Astrocyte of the spinal cord (primary cell): Measurements from ENCODE around the gene GRIK2.

Experiments used
- DNase-seq: peaks from one replicate; pipeline ENCODE4 v3.0.0; 2011; ENCODE audit warnings: low read depth, low spot score
- H3K4me3 ChIP-seq: 2 replicates; pipeline ENCODE4 v1.5.1; 2011; ENCODE audit warnings: low read depth, mild to moderate bottlenecking, low read length, moderate library complexity
- in situ Hi-C: cut with HindIII; loops from 2 replicates; pipeline ENCODE4 v1.10.0; 2017; ENCODE audit warnings: low sequenced_read_pairs
- TF ChIP-seq, protein P1 (sequence below): IDR thresholded peaks from 2 replicates; pipeline ENCODE4 v1.5.1; 2012; ENCODE audit warnings: low read depth, mild to moderate bottlenecking, low read length, inconsistent platforms

Gene GRIK2

DNA sequence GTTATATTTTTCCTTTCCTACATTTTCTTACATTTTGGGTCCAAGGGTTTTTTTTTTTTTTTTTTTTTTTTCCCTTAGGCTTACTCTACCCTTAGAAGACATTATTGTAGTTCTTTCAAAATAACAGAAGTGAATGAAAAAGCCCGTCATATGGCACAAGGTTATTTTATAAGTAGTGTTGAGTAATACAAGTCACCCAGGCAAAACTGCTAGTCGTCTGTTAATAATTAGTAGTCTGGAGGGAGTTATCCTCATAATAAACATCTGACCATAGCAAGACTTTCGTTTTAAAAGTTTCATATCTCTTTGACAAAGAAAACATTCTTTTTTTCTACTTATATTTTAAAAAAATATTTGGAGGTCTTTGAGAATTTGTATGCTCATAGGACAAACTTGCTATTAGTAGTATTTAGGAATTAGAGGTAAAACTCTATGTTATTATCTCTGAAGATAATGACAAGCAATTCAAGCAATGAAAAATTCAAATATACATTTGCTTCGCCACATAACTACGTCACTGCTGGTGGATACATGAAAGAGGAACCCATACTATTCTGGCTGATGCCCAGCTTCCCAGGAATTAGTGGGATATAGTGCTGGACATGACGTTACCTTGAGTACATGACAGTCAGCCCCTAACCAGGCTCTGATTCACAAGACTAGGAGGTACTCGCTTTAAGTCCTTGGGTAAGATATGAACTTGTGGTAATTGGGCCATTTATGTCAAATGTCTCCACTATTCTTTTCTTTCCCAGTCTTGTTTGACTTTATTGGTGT is 532.8 kb downstream of the GRIK2 start:
- DNase-seq, result no peak
- in situ Hi-C loops, result no loop called here
- no peak overlapping the region for H3K4me3 ChIP-seq
- TF ChIP-seq, protein P1, sequence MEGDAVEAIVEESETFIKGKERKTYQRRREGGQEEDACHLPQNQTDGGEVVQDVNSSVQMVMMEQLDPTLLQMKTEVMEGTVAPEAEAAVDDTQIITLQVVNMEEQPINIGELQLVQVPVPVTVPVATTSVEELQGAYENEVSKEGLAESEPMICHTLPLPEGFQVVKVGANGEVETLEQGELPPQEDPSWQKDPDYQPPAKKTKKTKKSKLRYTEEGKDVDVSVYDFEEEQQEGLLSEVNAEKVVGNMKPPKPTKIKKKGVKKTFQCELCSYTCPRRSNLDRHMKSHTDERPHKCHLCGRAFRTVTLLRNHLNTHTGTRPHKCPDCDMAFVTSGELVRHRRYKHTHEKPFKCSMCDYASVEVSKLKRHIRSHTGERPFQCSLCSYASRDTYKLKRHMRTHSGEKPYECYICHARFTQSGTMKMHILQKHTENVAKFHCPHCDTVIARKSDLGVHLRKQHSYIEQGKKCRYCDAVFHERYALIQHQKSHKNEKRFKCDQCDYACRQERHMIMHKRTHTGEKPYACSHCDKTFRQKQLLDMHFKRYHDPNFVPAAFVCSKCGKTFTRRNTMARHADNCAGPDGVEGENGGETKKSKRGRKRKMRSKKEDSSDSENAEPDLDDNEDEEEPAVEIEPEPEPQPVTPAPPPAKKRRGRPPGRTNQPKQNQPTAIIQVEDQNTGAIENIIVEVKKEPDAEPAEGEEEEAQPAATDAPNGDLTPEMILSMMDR, result no peak

DNA sequence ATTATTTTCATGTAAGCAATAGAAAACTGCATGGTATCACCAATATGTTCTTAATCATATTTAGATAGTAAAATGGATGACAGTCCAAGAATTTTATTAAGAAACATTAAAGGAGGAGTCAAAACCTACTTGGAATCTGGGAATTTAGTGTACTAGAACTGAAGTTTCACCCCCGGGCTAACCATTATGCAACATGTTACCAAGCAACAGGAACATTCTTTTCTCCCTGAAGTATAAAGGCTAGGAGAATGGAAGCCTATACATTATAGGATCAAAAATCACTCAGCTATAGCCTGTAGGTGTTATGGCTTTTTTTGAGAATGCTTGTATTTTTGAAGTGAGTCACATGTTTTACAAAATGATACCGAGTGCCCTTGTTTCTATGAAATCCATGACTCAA is 538.3 kb downstream of the GRIK2 start:
- DNase-seq, result no peak
- in situ Hi-C loops, result no loop called here
- TF ChIP-seq, protein P1, result no peak

DNA sequence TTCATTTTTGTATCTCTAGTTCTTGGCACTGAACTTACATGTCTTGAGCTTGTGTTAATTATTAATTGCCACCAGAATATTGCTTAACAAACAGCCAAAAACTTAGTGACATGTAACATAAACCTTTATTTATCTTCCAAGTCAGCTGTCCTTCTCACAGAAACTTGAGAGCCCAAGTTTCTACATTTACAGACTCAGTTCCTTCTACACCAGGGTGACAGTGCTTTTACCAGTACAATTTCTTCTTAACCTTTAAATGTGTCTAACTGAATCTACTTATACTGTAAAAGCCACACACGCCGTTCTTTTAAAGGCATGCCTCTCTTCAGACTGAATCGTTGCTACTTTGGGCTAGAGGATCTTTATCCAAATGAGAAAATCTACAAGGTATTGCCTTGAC is 539.2 kb downstream of the GRIK2 start:
- in situ Hi-C loops, result no loop called here
- H3K4me3 ChIP-seq, result no peak overlapping the region
- TF ChIP-seq, protein P1, result no peak
- DNase-seq, result no peak

More for the DNA sequence above, 538.3 kb downstream of the GRIK2 start:
- no peak overlapping the region for H3K4me3 ChIP-seq

DNA sequence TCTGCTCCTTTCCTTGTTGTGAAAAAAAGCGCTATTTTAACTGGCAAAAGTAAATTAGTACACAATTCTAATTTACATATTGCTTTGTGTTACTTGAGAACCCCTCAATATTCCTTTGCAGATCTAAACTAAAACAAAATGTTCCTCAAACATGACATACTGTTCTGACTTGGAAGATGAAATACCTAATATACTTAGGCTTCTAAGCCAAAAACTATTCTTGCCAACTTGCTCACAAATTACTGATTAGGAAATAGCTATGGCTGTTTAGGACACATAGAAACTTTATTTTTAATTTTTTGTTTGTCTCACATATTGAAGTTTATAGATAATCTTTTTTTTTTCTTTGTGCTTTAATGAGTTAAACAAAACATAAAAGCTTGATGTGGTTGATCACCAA is 542.2 kb downstream of the GRIK2 start:
- H3K4me3 ChIP-seq, result no peak overlapping the region
- DNase-seq, result no peak
- TF ChIP-seq, protein P1, result no peak
- in situ Hi-C loops, result no loop called here

DNA sequence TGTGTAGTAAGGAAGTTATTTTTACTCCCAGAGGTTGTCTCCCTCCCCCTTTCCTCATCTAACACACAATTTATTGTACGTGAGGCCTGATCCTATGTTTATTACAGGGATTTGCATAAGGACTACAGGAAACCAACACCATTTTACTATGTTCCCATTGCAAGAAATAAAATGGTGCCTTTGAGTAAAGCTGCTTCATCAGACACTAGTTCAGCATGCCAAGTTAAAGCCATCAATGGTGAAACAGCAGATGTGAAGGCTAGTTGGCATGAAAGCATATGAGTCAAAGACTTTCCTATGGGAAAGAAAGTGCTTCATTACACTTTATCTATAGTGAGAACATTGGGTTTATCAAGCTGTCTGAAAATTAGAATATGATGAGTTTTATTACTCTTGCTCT is 543.0 kb downstream of the GRIK2 start:
- DNase-seq, result no peak
- H3K4me3 ChIP-seq, result no peak overlapping the region
- in situ Hi-C loops, result no loop called here
- TF ChIP-seq, protein P1, result no peak

DNA sequence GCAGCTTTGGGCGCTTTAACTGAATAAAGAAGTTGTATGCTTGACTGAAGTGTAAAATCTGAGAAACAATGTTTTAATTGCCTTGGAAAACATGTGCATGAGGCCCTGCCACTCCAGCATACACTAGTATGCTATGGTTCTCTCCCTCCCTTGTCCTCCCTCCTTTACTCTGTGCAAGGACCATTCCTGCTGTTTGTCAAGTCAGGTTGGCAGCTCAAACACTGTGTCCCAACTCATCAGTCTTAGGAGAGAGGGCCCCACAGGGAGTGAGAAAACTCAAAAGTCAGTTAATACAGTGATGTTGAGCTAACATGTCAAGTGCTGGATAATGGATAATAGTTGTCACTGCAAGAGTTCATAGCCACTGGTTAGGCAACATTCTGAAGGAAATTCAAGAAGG is 543.6 kb downstream of the GRIK2 start:
- in situ Hi-C loops, result no loop called here
- TF ChIP-seq, protein P1, result no peak
- no peak for DNase-seq
- no peak overlapping the region for H3K4me3 ChIP-seq
